ENCODE measurements around the gene RPL9. TPM values are rescaled to one million over a fixed set of nuclear protein-coding genes. Genes with fewer than 3 reads are reported as not detected.

The RPL9 gene
- total RNA-seq, 1 experiment from 2014 or later: 971 TPM

DNA sequence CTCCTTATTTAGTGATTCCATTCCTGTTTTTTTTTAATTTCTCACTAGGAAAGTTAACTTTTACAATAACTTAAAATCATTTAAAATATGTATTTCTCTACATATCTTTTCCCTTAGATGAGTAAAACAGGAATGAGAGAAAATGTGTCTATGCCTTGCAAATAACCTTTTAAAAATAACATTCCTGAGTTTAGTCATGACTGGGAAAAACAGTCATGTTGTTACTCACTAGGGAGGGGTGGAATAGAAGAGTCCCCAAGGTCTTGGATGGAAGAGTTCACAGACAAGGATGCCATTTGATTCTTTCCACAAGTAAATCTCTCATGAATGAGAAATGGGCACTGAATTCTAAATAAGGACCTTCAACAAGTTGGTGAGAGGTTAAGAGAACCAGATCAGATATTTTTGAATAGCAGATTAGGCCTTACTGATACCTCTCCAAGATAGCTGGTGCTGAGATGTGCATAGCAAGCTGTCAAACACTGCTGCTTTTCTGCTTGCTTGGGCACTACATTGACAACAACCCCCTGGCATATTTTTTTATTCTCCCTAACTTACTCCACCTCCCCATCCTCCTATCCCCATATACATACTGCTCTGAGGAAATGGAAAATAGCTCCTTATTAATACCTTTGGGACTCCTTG, 43.4 kb upstream of the RPL9 start:
- Histone ChIP-seq H3K27ac (ENCODE audit: low read depth, low read length, poor library complexity, severe bottlenecking) (no peak overlapping the region), H3K36me3 (ENCODE audit: insufficient read depth, low read length, poor library complexity, severe bottlenecking) (peaks cover 59% of the 10 kb centered on the region), H3K27me3 (replicated peaks; ENCODE audit: insufficient read depth, low read depth, low read length, poor library complexity) (no peaks in the 10 kb centered on the region), H3K4me3 (ENCODE audit: low read depth, low read length, poor library complexity, severe bottlenecking) (no peak overlapping the region), H3K9me3 (ENCODE audit: low read depth, low read length, poor library complexity, severe bottlenecking) (no peaks in the 10 kb centered on the region), H3K4me1 (ENCODE audit: insufficient read depth, low read length, poor library complexity, severe bottlenecking) (no peaks in the 10 kb centered on the region)
- no TSS peak for BruUV-seq (replicated peaks)
- intact Hi-C loops (cut with micrococcal nuclease; ENCODE audit: unreplicated experiment): no loop called here
- ChIA-PET CTCF (no interaction called here), POLR2A (ENCODE audit: low non-redundant PET) (no interaction called here)
- no peak for DNase-seq (ENCODE audit: low spot score)
- no peak for TF ChIP-seq EZH2 (IDR thresholded peaks at IDR 0.05; ENCODE audit: borderline replicate concordance, low read depth, low read length, poor library complexity, severe bottlenecking)
- TF ChIP-seq, protein P1, sequence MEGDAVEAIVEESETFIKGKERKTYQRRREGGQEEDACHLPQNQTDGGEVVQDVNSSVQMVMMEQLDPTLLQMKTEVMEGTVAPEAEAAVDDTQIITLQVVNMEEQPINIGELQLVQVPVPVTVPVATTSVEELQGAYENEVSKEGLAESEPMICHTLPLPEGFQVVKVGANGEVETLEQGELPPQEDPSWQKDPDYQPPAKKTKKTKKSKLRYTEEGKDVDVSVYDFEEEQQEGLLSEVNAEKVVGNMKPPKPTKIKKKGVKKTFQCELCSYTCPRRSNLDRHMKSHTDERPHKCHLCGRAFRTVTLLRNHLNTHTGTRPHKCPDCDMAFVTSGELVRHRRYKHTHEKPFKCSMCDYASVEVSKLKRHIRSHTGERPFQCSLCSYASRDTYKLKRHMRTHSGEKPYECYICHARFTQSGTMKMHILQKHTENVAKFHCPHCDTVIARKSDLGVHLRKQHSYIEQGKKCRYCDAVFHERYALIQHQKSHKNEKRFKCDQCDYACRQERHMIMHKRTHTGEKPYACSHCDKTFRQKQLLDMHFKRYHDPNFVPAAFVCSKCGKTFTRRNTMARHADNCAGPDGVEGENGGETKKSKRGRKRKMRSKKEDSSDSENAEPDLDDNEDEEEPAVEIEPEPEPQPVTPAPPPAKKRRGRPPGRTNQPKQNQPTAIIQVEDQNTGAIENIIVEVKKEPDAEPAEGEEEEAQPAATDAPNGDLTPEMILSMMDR (conservative IDR thresholded peaks at IDR 0.05; ENCODE audit: low read depth, low read length): no peak

DNA sequence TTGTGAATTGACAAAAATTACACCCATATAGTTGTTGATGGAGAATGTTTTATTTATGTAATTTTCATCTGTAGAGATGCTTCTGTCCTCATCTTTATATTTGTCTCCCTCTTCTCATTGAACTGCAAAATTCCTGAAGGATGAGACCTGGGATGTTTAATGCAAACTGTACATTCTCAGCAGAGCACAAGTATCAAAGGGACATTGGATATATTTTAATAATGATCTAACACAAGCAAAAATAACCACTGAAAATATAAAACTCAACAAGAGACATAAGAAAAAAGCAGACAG, 40.0 kb upstream of the RPL9 start:
- ChIA-PET CTCF (no interaction called here), POLR2A (ENCODE audit: low non-redundant PET) (no interaction called here)
- Histone ChIP-seq H3K4me1 (ENCODE audit: insufficient read depth, low read length, poor library complexity, severe bottlenecking) (no peaks in the 10 kb centered on the region), H3K4me3 (ENCODE audit: low read depth, low read length, poor library complexity, severe bottlenecking) (no peak overlapping the region), H3K27ac (ENCODE audit: low read depth, low read length, poor library complexity, severe bottlenecking) (no peak overlapping the region), H3K27me3 (replicated peaks; ENCODE audit: insufficient read depth, low read depth, low read length, poor library complexity) (no peaks in the 10 kb centered on the region), H3K9me3 (ENCODE audit: low read depth, low read length, poor library complexity, severe bottlenecking) (no peaks in the 10 kb centered on the region), H3K36me3 (ENCODE audit: insufficient read depth, low read length, poor library complexity, severe bottlenecking) (peaks cover 32% of the 10 kb centered on the region)
- no peak for DNase-seq (ENCODE audit: low spot score)
- TF ChIP-seq EZH2 (IDR thresholded peaks at IDR 0.05; ENCODE audit: borderline replicate concordance, low read depth, low read length, poor library complexity, severe bottlenecking): no peak
- intact Hi-C loops (cut with micrococcal nuclease; ENCODE audit: unreplicated experiment): no loop called here
- no TSS peak for BruUV-seq (replicated peaks)

DNA sequence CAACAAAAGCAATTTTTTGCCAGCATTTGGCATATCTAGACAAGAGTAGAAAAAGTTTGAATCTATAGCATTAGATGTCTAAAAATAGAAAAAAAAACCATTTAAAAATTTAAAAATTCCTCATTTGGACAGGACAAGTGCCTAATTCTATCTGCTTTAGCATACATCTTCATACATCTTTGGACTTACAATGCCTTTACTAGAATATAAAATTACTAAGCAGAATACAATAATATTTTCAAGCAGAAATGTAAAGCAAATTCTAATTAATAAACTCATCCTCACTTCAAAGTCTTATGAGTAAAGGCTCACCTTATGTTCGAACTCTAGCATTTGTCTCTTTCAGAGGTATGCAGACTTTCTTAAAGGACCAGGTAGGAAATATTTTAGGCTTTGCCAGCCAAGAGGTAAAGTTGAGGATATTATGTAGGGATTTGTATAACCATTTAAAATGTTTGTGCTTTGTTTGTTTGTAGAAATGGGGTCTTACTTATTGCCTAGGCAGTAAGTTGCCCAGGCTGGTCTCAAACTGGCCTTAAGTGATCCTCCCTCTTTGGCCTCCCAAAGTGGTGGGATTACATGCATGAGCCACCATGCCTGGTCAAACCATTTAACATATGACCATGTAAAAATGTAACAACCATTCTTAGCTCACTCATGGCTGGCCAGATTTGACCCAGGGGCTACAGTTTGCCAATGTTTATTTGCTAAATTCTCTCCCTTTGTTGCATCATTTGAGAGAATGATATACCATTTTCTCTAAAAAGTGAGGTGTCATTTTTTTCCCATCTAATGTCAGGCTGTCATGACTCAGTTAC, 39.4 kb upstream of the RPL9 start:
- no peak overlapping the region for H3K27ac ChIP-seq (ENCODE audit: low read depth, low read length, poor library complexity, severe bottlenecking)
- no TSS peak for BruUV-seq (replicated peaks)
- no peak for DNase-seq (ENCODE audit: low spot score)
- H3K4me3 ChIP-seq (ENCODE audit: low read depth, low read length, poor library complexity, severe bottlenecking): no peak overlapping the region
- intact Hi-C loops (cut with micrococcal nuclease; ENCODE audit: unreplicated experiment): no loop called here
- no peaks in the 10 kb centered on the region for H3K9me3 ChIP-seq (ENCODE audit: low read depth, low read length, poor library complexity, severe bottlenecking)
- ChIA-PET POLR2A (ENCODE audit: low non-redundant PET) (no interaction called here), CTCF (no interaction called here)
- no peaks in the 10 kb centered on the region for H3K4me1 ChIP-seq (ENCODE audit: insufficient read depth, low read length, poor library complexity, severe bottlenecking)
- TF ChIP-seq, protein P1 (conservative IDR thresholded peaks at IDR 0.05; ENCODE audit: low read depth, low read length): no peak
- TF ChIP-seq EZH2 (IDR thresholded peaks at IDR 0.05; ENCODE audit: borderline replicate concordance, low read depth, low read length, poor library complexity, severe bottlenecking): no peak
- no peaks in the 10 kb centered on the region for H3K27me3 ChIP-seq (replicated peaks; ENCODE audit: insufficient read depth, low read depth, low read length, poor library complexity)
- H3K36me3 ChIP-seq (ENCODE audit: insufficient read depth, low read length, poor library complexity, severe bottlenecking): peaks cover 26% of the 10 kb centered on the region
